Epithelial cell of esophagus (primary cell): ENCODE data around the gene GIPC3.

Experiments
- DNase-seq: peaks from one replicate; pipeline ENCODE4 v3.0.0; 2010; ENCODE audit warnings: low read depth
- H3K4me3 ChIP-seq: 2 replicates; pipeline ENCODE4 v1.5.1; 2011; ENCODE audit warnings: mild to moderate bottlenecking, low read length, control low read depth
- CTCF ChIP-seq: IDR thresholded peaks from 2 replicates; pipeline ENCODE4 v1.5.1; 2011; ENCODE audit warnings: low read depth, mild to moderate bottlenecking, low read length, control low read depth, inconsistent platforms; ENCODE audit not compliant: insufficient read depth; ENCODE audit errors: missing control alignments

The GIPC3 gene

GRCh38 chr19:3610745-3611717 is 25.8 kb downstream of the GIPC3 start:
- no peak overlapping the region for H3K4me3 ChIP-seq
- DNase-seq: no peak
- no peak for TF ChIP-seq CTCF

GRCh38 chr19:3611841-3612240 is 26.6 kb downstream of the GIPC3 start:
- TF ChIP-seq CTCF: no peak
- no peak overlapping the region for H3K4me3 ChIP-seq
- no peak for DNase-seq

- DNase-seq: no peak
- no peak for TF ChIP-seq CTCF
- H3K4me3 ChIP-seq: no peak overlapping the region
Measured at GRCh38 chr19:3612330-3612729, 27.1 kb downstream of the GIPC3 start.

GRCh38 chr19:3612901-3613741 is 27.8 kb downstream of the GIPC3 start:
- DNase-seq: no peak
- H3K4me3 ChIP-seq: no peak overlapping the region
- TF ChIP-seq CTCF: no peak

GRCh38 chr19:3613818-3614661 is 28.8 kb downstream of the GIPC3 start:
- TF ChIP-seq CTCF: no peak
- no peak overlapping the region for H3K4me3 ChIP-seq
- DNase-seq: no peak

- H3K4me3 ChIP-seq: no peak overlapping the region
- TF ChIP-seq CTCF: no peak
- no peak for DNase-seq
Measured at GRCh38 chr19:3614858-3615505, 29.7 kb downstream of the GIPC3 start.
